GM12872 (cell line): Measurements from ENCODE around the gene EYA3.
A peak's percentile ranks its signal among the peaks of the same experiment; 100 is the strongest.

Source experiments
- TF ChIP-seq, protein P1 (sequence below): IDR thresholded peaks from 3 replicates; pipeline ENCODE4 v1.5.1; 2011; ENCODE audit warnings: low read depth, mild to moderate bottlenecking, low read length, moderate library complexity; ENCODE audit not compliant: insufficient read depth

EYA3 gene

DNA sequence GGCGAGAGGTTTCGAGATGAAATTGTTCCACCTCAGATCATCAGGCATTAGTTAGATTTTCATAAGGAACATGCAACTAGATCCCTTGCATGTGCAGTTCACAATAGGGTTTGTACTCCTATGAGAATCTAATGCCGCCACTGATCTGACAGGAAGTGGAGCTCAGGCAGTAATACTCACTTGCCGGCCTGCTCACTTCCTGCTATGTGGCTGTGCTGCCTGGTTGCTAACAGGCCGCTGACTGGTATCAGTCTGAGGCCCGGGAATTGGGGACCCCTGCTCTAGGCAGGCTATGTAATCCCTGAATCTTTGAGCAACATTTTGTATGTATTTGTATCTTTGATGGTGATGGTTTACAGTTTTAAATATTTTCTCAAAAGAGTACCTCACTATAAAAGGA is 96.1 kb downstream of the EYA3 start:
- TF ChIP-seq, protein P1, sequence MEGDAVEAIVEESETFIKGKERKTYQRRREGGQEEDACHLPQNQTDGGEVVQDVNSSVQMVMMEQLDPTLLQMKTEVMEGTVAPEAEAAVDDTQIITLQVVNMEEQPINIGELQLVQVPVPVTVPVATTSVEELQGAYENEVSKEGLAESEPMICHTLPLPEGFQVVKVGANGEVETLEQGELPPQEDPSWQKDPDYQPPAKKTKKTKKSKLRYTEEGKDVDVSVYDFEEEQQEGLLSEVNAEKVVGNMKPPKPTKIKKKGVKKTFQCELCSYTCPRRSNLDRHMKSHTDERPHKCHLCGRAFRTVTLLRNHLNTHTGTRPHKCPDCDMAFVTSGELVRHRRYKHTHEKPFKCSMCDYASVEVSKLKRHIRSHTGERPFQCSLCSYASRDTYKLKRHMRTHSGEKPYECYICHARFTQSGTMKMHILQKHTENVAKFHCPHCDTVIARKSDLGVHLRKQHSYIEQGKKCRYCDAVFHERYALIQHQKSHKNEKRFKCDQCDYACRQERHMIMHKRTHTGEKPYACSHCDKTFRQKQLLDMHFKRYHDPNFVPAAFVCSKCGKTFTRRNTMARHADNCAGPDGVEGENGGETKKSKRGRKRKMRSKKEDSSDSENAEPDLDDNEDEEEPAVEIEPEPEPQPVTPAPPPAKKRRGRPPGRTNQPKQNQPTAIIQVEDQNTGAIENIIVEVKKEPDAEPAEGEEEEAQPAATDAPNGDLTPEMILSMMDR = no peak

DNA sequence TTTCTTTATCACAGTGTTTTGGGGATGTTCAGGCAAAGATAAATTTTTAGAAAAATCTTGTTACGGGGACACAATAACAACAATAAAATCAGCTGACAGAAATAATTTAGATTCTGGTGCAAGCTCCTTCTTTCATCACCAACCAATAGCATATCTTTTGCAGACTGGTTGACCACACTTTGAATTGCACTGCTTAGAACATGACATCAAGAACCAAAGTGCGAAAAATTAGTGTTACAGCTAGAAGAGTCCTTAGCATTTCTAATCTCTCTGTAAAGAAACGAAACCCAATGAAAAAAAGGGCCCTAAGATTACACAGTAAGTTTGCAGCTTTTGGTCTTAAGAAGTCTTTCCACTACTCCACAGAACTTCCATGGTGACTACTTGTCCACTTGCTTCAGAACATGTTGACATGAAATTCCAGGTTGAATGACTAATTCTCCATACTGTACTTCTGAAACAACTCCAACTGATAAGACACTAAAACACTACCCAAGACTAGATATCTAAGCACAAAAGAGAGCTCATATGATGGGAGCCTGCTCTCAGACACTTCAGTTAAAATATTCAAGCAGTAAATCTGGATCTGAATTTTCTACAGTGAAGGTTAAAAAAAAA is 97.4 kb downstream of the EYA3 start:
- TF ChIP-seq, protein P1 = no peak

DNA sequence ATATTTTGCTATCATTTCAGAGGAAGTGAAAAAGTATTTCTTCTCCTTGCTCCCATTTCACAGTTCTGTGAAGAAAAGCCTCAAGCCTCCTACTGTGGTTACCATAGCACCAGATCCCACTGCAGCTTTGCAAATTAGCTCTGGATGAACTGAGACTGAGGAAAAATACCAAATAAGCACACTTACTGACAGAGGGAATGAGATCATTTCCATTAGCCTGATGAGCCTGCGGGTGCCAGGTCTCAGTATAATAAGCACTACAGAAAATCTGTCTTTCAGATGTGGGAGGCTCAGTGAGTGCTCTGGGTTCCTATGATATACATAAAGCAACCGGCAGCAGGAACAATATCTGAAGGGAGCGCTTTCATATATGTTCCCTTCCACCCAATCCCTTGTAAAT is 107.3 kb downstream of the EYA3 start:
- TF ChIP-seq, protein P1 = no peak

DNA sequence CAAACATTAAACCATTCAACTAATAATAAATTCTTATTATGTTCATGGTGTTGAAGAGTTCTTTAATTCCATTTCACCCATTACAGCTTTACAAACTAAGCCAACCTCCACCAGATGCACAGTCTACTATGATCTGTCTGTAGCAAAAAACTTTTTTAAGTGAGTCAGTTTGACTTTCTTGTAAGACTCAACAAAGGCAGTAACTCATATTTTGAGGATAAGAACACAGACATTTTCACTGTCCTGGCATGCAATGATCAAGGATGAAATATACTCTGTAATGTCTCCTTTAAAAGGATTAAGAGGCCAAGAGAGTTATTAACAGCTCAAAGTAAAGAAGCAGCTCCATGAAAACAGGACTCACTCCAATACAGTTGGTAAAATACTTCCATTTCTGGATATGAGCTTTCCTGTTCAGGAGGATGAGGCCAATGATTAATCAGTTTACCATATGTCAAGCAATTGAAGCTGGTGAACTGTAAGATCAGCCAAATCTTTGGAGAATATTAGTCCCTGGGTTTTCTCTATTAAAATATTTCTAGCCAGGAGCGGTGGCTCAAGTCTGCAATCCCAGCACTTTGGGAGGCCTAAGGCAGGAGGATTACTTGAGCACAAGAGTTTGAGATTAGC is 108.1 kb downstream of the EYA3 start:
- TF ChIP-seq, protein P1 = no peak

DNA sequence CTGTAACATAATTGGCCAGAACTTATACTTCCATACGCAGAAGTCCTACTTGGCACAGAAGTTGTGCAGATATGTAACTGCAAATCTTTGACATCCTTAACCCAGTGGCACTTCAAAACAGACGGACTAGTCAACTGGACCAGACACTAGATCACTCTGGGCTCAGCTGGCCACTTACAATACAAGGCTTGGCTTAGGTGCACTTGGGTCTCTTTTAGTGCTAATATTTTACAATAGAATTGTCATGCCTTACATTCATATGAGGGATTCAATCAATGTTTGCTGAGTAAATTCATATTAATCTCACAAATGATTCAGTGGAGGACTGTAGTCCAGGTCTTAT is 108.6 kb downstream of the EYA3 start:
- TF ChIP-seq, protein P1 = no peak

DNA sequence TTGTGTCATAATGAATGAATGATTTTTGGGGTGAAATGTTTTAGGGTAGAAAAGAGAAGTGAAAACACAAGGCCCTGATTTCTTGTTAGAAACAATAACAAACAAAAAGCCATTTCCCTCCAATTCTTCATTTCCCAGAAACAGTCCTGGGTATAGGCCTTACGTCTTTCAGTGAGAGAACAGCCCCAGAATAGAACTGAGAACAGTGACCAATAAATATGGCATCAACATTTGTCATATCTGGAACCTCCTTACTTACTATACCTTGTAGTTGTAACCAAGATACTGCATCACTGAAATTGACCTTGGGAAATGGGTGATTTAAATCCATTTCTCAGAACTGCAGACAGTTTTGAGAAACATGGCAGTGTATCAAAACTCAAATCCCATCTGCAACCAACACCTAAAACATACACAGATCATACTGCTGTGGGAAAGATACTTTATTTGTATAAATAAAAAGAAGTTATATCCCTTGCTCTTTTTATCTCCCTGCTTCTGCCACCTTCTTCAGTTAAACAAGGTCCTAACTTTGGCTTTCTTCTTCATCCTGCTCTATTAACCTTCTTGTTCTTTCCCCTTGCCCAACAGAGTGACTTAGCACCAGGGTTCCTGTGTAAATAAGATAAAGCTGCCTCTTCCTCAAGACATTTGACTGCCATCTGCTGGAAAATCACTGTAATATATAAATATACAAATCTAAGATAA is 109.1 kb downstream of the EYA3 start:
- TF ChIP-seq, protein P1 = peak; percentile 38; the same call in 2 of the 3 replicates

DNA sequence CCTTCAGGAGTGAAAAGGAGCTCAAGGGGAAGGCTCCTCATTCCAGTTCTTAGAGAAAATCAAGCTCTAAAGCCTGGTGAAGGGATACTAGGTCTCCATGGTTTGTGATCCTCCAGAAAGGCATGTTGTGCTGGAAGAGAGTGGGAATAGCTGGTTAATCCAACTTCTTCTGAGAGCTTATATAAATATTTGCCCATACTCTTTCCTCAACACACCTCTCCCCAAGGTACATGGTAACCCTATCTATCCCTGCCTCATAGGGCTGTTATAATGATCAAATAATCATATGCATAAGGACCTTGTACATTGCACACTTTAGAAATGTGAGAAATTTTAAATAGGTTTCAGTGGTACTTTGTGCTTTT is 114.0 kb downstream of the EYA3 start:
- TF ChIP-seq, protein P1 = no peak
